CD14-positive monocyte (primary cell): ENCODE measurements around the gene DAB2IP. TPM values are rescaled to one million over a fixed set of nuclear protein-coding genes. Genes with fewer than 3 reads are reported as not detected.

Experiments
- DNase-seq, 3 donors: peaks; one replicate each; pipeline ENCODE4 v3.0.0-alpha.2; 2011 to 2022
- H2AFZ ChIP-seq: 2 replicates; pipeline ENCODE4 v1.6.0; 2012; ENCODE audit warnings: mild to moderate bottlenecking, low read depth, low read length, inconsistent platforms; ENCODE audit not compliant: insufficient read depth, poor library complexity, severe bottlenecking
- H3K27ac ChIP-seq, 2 donors: 1 replicate in 1 of 2; 2 replicates in 1 of 2; pipeline ENCODE4 v1.5.1; 2012 to 2013; ENCODE audit warnings: low read length in 2 of 2, control low read depth in 1 of 2, inconsistent platforms in 1 of 2, low read depth in 1 of 2, mild to moderate bottlenecking in 1 of 2
- H3K27me3 ChIP-seq, 2 donors: one replicate each; pipeline versions ENCODE4 v1.6.0 to v1.6.1; 2011 to 2013; ENCODE audit warnings: low read length in 2 of 2; ENCODE audit not compliant: control insufficient read depth in 2 of 2, insufficient read depth in 2 of 2
- H3K36me3 ChIP-seq, 2 donors: replicated peaks in 1 of 2; 1 replicate in 1 of 2; 2 replicates in 1 of 2; pipeline versions ENCODE4 v1.5.1 to v1.6.1; 2012 to 2013; ENCODE audit warnings: low read length in 2 of 2, control low read depth in 1 of 2, inconsistent platforms in 1 of 2, mild to moderate bottlenecking in 1 of 2; ENCODE audit not compliant: insufficient read depth in 2 of 2, control insufficient read depth in 1 of 2
- H3K4me1 ChIP-seq, 2 donors: 1 replicate in 1 of 2; 2 replicates in 1 of 2; pipeline versions ENCODE4 v1.5.1 to v1.6.1; 2012 to 2013; ENCODE audit warnings: low read length in 2 of 2, control low read depth in 1 of 2, inconsistent platforms in 1 of 2, mild to moderate bottlenecking in 1 of 2, moderate library complexity in 1 of 2; ENCODE audit not compliant: insufficient read depth in 2 of 2, control insufficient read depth in 1 of 2
- H3K4me2 ChIP-seq: replicated peaks from 2 replicates; pipeline ENCODE3; 2012; ENCODE audit warnings: low read length, moderate library complexity, mild to moderate bottlenecking; ENCODE audit not compliant: poor library complexity, severe bottlenecking; ENCODE audit errors: extremely low read depth
- H3K4me3 ChIP-seq, 3 experiments: fragments of 200-600 bp in 1 of 3; sonication (generic) in 1 of 3; replicated peaks in 1 of 3; 1 replicate in 2 of 3; 2 replicates in 1 of 3; pipeline ENCODE4 v1.5.1; 2011 to 2013; ENCODE audit warnings: low read length in 3 of 3, mild to moderate bottlenecking in 3 of 3, control low read depth in 2 of 3, low read depth in 2 of 3, inconsistent platforms in 1 of 3, moderate library complexity in 1 of 3
- H3K79me2 ChIP-seq: 2 replicates; pipeline ENCODE4 v1.6.0; 2012; ENCODE audit warnings: mild to moderate bottlenecking, control low read depth, inconsistent platforms, low read length, moderate library complexity; ENCODE audit not compliant: insufficient read depth
- H3K9ac ChIP-seq: 2 replicates; pipeline ENCODE4 v1.6.0; 2017; ENCODE audit warnings: low read length, mild to moderate bottlenecking; ENCODE audit not compliant: insufficient read depth, poor library complexity, severe bottlenecking
- H3K9me3 ChIP-seq, 2 donors: replicated peaks in 1 of 2; 1 replicate in 1 of 2; 2 replicates in 1 of 2; pipeline versions ENCODE4 v1.5.1 to v1.6.1; 2012 to 2013; ENCODE audit warnings: low read length in 2 of 2, control low read depth in 1 of 2; ENCODE audit not compliant: control insufficient read depth in 1 of 2, insufficient read depth in 1 of 2
- H4K20me1 ChIP-seq: 2 replicates; pipeline ENCODE4 v1.6.0; 2012; ENCODE audit warnings: mild to moderate bottlenecking, low read length, control low read depth, moderate library complexity; ENCODE audit not compliant: insufficient read depth
- H3K27ac Mint-ChIP-seq, 7 donors: one replicate each; pipeline ENCODE4 v1.8.0; 2020; ENCODE audit warnings: mild to moderate bottlenecking in 7 of 7, mixed read lengths in 7 of 7, moderate library complexity in 6 of 7, inconsistent platforms in 2 of 7
- H3K27me3 Mint-ChIP-seq, 3 donors: one replicate each; pipeline ENCODE4 v1.8.0; 2021 to 2022; ENCODE audit warnings: low read depth in 3 of 3, mild to moderate bottlenecking in 3 of 3, mixed read lengths in 3 of 3, moderate library complexity in 3 of 3, inconsistent platforms in 1 of 3
- H3K36me3 Mint-ChIP-seq, 2 donors: one replicate each; pipeline ENCODE4 v1.8.0; 2020; ENCODE audit warnings: mixed read lengths in 2 of 2, inconsistent platforms in 1 of 2, mild to moderate bottlenecking in 1 of 2
- H3K4me1 Mint-ChIP-seq: one replicate; pipeline ENCODE4 v1.8.0; 2020; ENCODE audit warnings: mild to moderate bottlenecking, mixed read lengths
- H3K4me3 Mint-ChIP-seq, 2 donors: one replicate each; pipeline ENCODE4 v1.8.0; 2020; ENCODE audit warnings: mild to moderate bottlenecking in 2 of 2, mixed read lengths in 2 of 2, moderate library complexity in 1 of 2
- H3K9me3 Mint-ChIP-seq, 7 donors: one replicate each; pipeline ENCODE4 v1.8.0; 2020 to 2022; ENCODE audit warnings: mixed read lengths in 7 of 7, mild to moderate bottlenecking in 6 of 7, moderate library complexity in 6 of 7, inconsistent platforms in 2 of 7
- CTCF ChIP-seq: fragments of 200-600 bp; IDR thresholded peaks from one replicate; pipeline ENCODE4 v1.8.0; 2022; ENCODE audit warnings: antibody characterized with exemption, mild to moderate bottlenecking
- WGBS: methylation state at CpG from one replicate; pipeline ENCODE4 v1.1.5; 2013; ENCODE audit warnings: missing lambda C conversion rate; ENCODE audit not compliant: insufficient coverage; 5-methylcytosine and 5-hydroxymethylcytosine counted together
- intact Hi-C, 2 donors: fragments of 100-400 bp; cut with micrococcal nuclease; formaldehyde crosslinking; loops; one replicate each; pipeline versions ENCODE4 v1.15.0 to v1.15.1; 2023
- polyA plus RNA-seq, 3 donors: library from polyadenylated mRNA; depleted of rRNA in 1 of 3; unstranded in 2 of 3; stranded (reverse) in 1 of 3; fragments of 300-500 nt in 2 of 3; fragments of >200 nt in 1 of 3; fragmentation: Illumina TruSeq in 2 of 3; gene quantifications; 1 replicate in 2 of 3; 2 replicates in 1 of 3; pipeline ENCODE4 v1.2.3, GENCODE V29; 2012 to 2021

The DAB2IP gene
- polyA plus RNA-seq, 3 donors, result 0.13 TPM; not detected in 2

- Mint-ChIP-seq H3K36me3 (no peaks in the 10 kb centered on the region), H3K27me3 (peaks cover 12 to 25% (median 15%) of the 10 kb centered on the region in 3 donors), H3K4me3 (no peak overlapping the region), H3K27ac (no peak overlapping the region), H3K9me3 (no peaks in the 10 kb centered on the region), H3K4me1 (no peaks in the 10 kb centered on the region)
- H2AFZ ChIP-seq, result no peak overlapping the region
- no peak for TF ChIP-seq CTCF
- H3K27me3 ChIP-seq, result no peaks in the 10 kb centered on the region
- H4K20me1 ChIP-seq, result no peaks in the 10 kb centered on the region
- H3K9ac ChIP-seq, result no peak overlapping the region
- no peaks in the 10 kb centered on the region for H3K36me3 ChIP-seq
- H3K4me2 ChIP-seq, result no peak overlapping the region
- intact Hi-C loops, result loop anchor here (5.0 kb wide), 2 partner anchors 129 to 134 kb away; no protein-coding TSS in a partner anchor
- no peaks in the 10 kb centered on the region for H3K4me1 ChIP-seq
- DNase-seq, result no peak
- H3K27ac ChIP-seq, result no peak overlapping the region
- no peaks in the 10 kb centered on the region for H3K9me3 ChIP-seq
- 96% methylated on average over 7 of the region's 7 CpGs for WGBS
- H3K4me3 ChIP-seq, result no peak overlapping the region
- H3K79me2 ChIP-seq, result no peaks in the 10 kb centered on the region
Observed at GRCh38 chr9:121681404-121681803, 30.0 kb downstream of the DAB2IP start.

- no peaks in the 10 kb centered on the region for H3K36me3 ChIP-seq
- 55% methylated on average over 5 of the region's 6 CpGs for WGBS
- H3K4me3 ChIP-seq, result no peak overlapping the region
- H3K27me3 ChIP-seq, result no peaks in the 10 kb centered on the region
- H3K4me3 Mint-ChIP-seq, result no peak overlapping the region
- no peak overlapping the region for H3K9ac ChIP-seq
- H2AFZ ChIP-seq, result no peak overlapping the region
- H3K36me3 Mint-ChIP-seq, result no peaks in the 10 kb centered on the region
- no peaks in the 10 kb centered on the region for H3K79me2 ChIP-seq
- H3K9me3 Mint-ChIP-seq, result no peaks in the 10 kb centered on the region
- H3K9me3 ChIP-seq, result no peaks in the 10 kb centered on the region
- H3K27ac Mint-ChIP-seq, result no peak overlapping the region
- H4K20me1 ChIP-seq, result no peaks in the 10 kb centered on the region
- H3K4me2 ChIP-seq, result no peak overlapping the region
- intact Hi-C loops, result loop anchor here (5.0 kb wide), 2 partner anchors 130 to 135 kb away; no protein-coding TSS in a partner anchor
- DNase-seq, result no peak
- no peak for TF ChIP-seq CTCF
- H3K27ac ChIP-seq, result no peak overlapping the region
- H3K4me1 Mint-ChIP-seq, result no peaks in the 10 kb centered on the region
- peaks cover 8 to 30% (median 13%) of the 10 kb centered on the region in 3 donors for H3K27me3 Mint-ChIP-seq
- H3K4me1 ChIP-seq, result no peaks in the 10 kb centered on the region
Observed at GRCh38 chr9:121682201-121682600, 30.8 kb downstream of the DAB2IP start.
